Measurements from ENCODE around the gene EXT2.

Gene EXT2

GRCh38 chr11:44134625-44135024 lies 39.1 kb downstream of the EXT2 start:
- in situ Hi-C loops (cut with HindIII; ENCODE audit: low sequenced_read_pairs), result no loop called here
- TF ChIP-seq CTCF (IDR thresholded peaks at IDR 0.05; ENCODE audit: low read depth, low read length), result no peak
- H3K4me3 ChIP-seq (ENCODE audit: low read depth, low read length), result no peak overlapping the region
- DNase-seq (ENCODE audit: low read depth, low spot score), result no peak

GRCh38 chr11:44136176-44136945 lies 40.9 kb downstream of the EXT2 start:
- no peak for DNase-seq (ENCODE audit: low read depth, low spot score)
- in situ Hi-C loops (cut with HindIII; ENCODE audit: low sequenced_read_pairs), result no loop called here
- no peak for TF ChIP-seq CTCF (IDR thresholded peaks at IDR 0.05; ENCODE audit: low read depth, low read length)
- H3K4me3 ChIP-seq (ENCODE audit: low read depth, low read length), result no peak overlapping the region

GRCh38 chr11:44137057-44137456 lies 41.6 kb downstream of the EXT2 start:
- in situ Hi-C loops (cut with HindIII; ENCODE audit: low sequenced_read_pairs), result no loop called here
- DNase-seq (ENCODE audit: low read depth, low spot score), result no peak
- TF ChIP-seq CTCF (IDR thresholded peaks at IDR 0.05; ENCODE audit: low read depth, low read length), result no peak
- no peak overlapping the region for H3K4me3 ChIP-seq (ENCODE audit: low read depth, low read length)

GRCh38 chr11:44138286-44138685 lies 42.8 kb downstream of the EXT2 start:
- in situ Hi-C loops (cut with HindIII; ENCODE audit: low sequenced_read_pairs), result no loop called here
- H3K4me3 ChIP-seq (ENCODE audit: low read depth, low read length), result no peak overlapping the region
- TF ChIP-seq CTCF (IDR thresholded peaks at IDR 0.05; ENCODE audit: low read depth, low read length), result no peak
- DNase-seq (ENCODE audit: low read depth, low spot score), result no peak

- no peak overlapping the region for H3K4me3 ChIP-seq (ENCODE audit: low read depth, low read length)
- no peak for TF ChIP-seq CTCF (IDR thresholded peaks at IDR 0.05; ENCODE audit: low read depth, low read length)
- DNase-seq (ENCODE audit: low read depth, low spot score), result no peak
- in situ Hi-C loops (cut with HindIII; ENCODE audit: low sequenced_read_pairs), result no loop called here
Observed at GRCh38 chr11:44138980-44139379, 43.5 kb downstream of the EXT2 start.

- no peak for TF ChIP-seq CTCF (IDR thresholded peaks at IDR 0.05; ENCODE audit: low read depth, low read length)
- no peak for DNase-seq (ENCODE audit: low read depth, low spot score)
- no peak overlapping the region for H3K4me3 ChIP-seq (ENCODE audit: low read depth, low read length)
- in situ Hi-C loops (cut with HindIII; ENCODE audit: low sequenced_read_pairs), result no loop called here
Observed at GRCh38 chr11:44139565-44140330, 44.3 kb downstream of the EXT2 start.

All from astrocyte of the spinal cord (primary cell).